Neural progenitor cell (in vitro differentiated cells): Measurements from ENCODE around the gene PXDN. TPM values are rescaled to one million over a fixed set of nuclear protein-coding genes. Genes with fewer than 3 reads are reported as not detected.

Source experiments
- DNase-seq: peaks from one replicate; pipeline ENCODE4 v3.0.0-alpha.2; 2016; ENCODE audit warnings: low spot score
- H2AFZ ChIP-seq: fragments of 200-600 bp; sonication (generic); replicated peaks from 2 replicates; pipeline ENCODE4 v1.6.1; 2016; ENCODE audit warnings: antibody characterized with exemption
- H3F3A ChIP-seq: fragments of 200-600 bp; sonication (generic); 2 replicates; pipeline ENCODE4 v1.6.1; 2016; ENCODE audit warnings: antibody characterized with exemption, low read depth
- H3K27ac ChIP-seq: fragments of 200-600 bp; sonication (generic); 2 replicates; pipeline ENCODE4 v1.5.1; 2016; ENCODE audit warnings: mild to moderate bottlenecking
- H3K27me3 ChIP-seq: fragments of 200-600 bp; sonication (generic); 2 replicates; pipeline ENCODE4 v1.6.1; 2016; ENCODE audit warnings: mild to moderate bottlenecking, moderate library complexity
- H3K36me3 ChIP-seq: fragments of 200-600 bp; sonication (generic); 2 replicates; pipeline ENCODE4 v1.5.1; 2016
- H3K4me1 ChIP-seq: fragments of 200-600 bp; sonication (generic); 2 replicates; pipeline ENCODE4 v1.6.1; 2016; ENCODE audit warnings: mixed run types
- H3K4me2 ChIP-seq: fragments of 200-600 bp; sonication (generic); 2 replicates; pipeline ENCODE4 v1.6.1; 2016
- H3K4me3 ChIP-seq: fragments of 200-600 bp; sonication (generic); 2 replicates; pipeline ENCODE4 v1.5.1; 2016
- H3K79me2 ChIP-seq: fragments of 200-600 bp; sonication (generic); 2 replicates; pipeline ENCODE4 v1.6.1; 2016; ENCODE audit warnings: low read depth
- H3K9ac ChIP-seq: fragments of 200-600 bp; sonication (generic); 2 replicates; pipeline ENCODE4 v1.6.1; 2016
- H3K9me3 ChIP-seq: fragments of 200-600 bp; sonication (generic); 2 replicates; pipeline ENCODE4 v1.5.1; 2016; ENCODE audit warnings: low read depth
- H4K20me1 ChIP-seq: fragments of 200-600 bp; sonication (generic); 2 replicates; pipeline ENCODE4 v1.6.1; 2016; ENCODE audit warnings: low read depth
- H3K27ac Mint-ChIP-seq: 3 replicates; pipeline ENCODE4 v1.8.0; 2021; ENCODE audit warnings: mixed read lengths
- H3K27me3 Mint-ChIP-seq: 2 replicates; pipeline ENCODE4 v1.8.0; 2022; ENCODE audit warnings: low read depth, mild to moderate bottlenecking, inconsistent platforms, moderate library complexity, mixed read lengths; ENCODE audit not compliant: insufficient read depth
- H3K36me3 Mint-ChIP-seq: 3 replicates; pipeline ENCODE4 v1.8.0; 2021; ENCODE audit warnings: mixed read lengths
- H3K4me1 Mint-ChIP-seq: 3 replicates; pipeline ENCODE4 v1.8.0; 2021; ENCODE audit warnings: mixed read lengths
- H3K4me3 Mint-ChIP-seq: 3 replicates; pipeline ENCODE4 v1.8.0; 2021; ENCODE audit warnings: mild to moderate bottlenecking, moderate library complexity, mixed read lengths
- H3K9me3 Mint-ChIP-seq: 3 replicates; pipeline ENCODE4 v1.8.0; 2020; ENCODE audit warnings: mixed read lengths
- CTCF ChIP-seq: fragments of 200-600 bp; sonication (generic); IDR thresholded peaks from 2 replicates; pipeline ENCODE4 v1.5.1; 2017; ENCODE audit warnings: antibody characterized with exemption, mild to moderate bottlenecking
- EZH2 ChIP-seq: fragments of 200-600 bp; sonication (generic); IDR thresholded peaks from 2 replicates; pipeline ENCODE4 v1.6.1; 2017; ENCODE audit warnings: antibody characterized with exemption, mild to moderate bottlenecking, moderate library complexity
- EZH2phosphoT487 ChIP-seq: fragments of 200-600 bp; sonication (generic); IDR thresholded peaks from 2 replicates; pipeline ENCODE4 v1.6.1; 2017; ENCODE audit warnings: antibody characterized with exemption
- total RNA-seq: library from RNA; depleted of rRNA; stranded (reverse); fragments of >200 nt; gene quantifications from 2 replicates; pipeline ENCODE4 v1.2.3, GENCODE V29; 2015; ENCODE audit warnings: low replicate concordance

PXDN gene
- total RNA-seq, 1 donor from 2014 or later, result 118 TPM

- H3K9ac ChIP-seq, result no peak overlapping the region
- peaks cover 9% of the 10 kb centered on the region for H3K4me1 Mint-ChIP-seq
- H3K36me3 Mint-ChIP-seq, result peaks cover 27% of the 10 kb centered on the region
- H3K36me3 ChIP-seq, result peaks cover under 1% of the 10 kb centered on the region
- H4K20me1 ChIP-seq, result no peaks in the 10 kb centered on the region
- H3K27me3 Mint-ChIP-seq, result peaks cover 4% of the 10 kb centered on the region
- no peaks in the 10 kb centered on the region for H3K27me3 ChIP-seq
- no peak overlapping the region for H2AFZ ChIP-seq
- peaks cover under 1% of the 10 kb centered on the region for H3F3A ChIP-seq
- no peaks in the 10 kb centered on the region for H3K79me2 ChIP-seq
- DNase-seq, result no peak
- H3K4me1 ChIP-seq, result peaks cover 6% of the 10 kb centered on the region
- no peak overlapping the region for H3K4me3 ChIP-seq
- H3K27ac Mint-ChIP-seq, result no peak overlapping the region
- no peak overlapping the region for H3K4me3 Mint-ChIP-seq
- no peaks in the 10 kb centered on the region for H3K9me3 Mint-ChIP-seq
- no peak overlapping the region for H3K27ac ChIP-seq
- H3K9me3 ChIP-seq, result no peaks in the 10 kb centered on the region
- TF ChIP-seq CTCF, result no peak
- no peak for TF ChIP-seq EZH2
- no peak for TF ChIP-seq EZH2phosphoT487
- H3K4me2 ChIP-seq, result no peak overlapping the region
These were observed 108.5 kb downstream of the PXDN start for GRCh38 chr2:1635823-1636222.

- TF ChIP-seq EZH2 (no peak), EZH2phosphoT487 (no peak), CTCF (no peak)
- H3K9ac ChIP-seq, result no peak overlapping the region
- H3K9me3 Mint-ChIP-seq, result no peaks in the 10 kb centered on the region
- H3K27ac ChIP-seq, result no peak overlapping the region
- peaks cover 4% of the 10 kb centered on the region for H3K27me3 Mint-ChIP-seq
- peaks cover 5% of the 10 kb centered on the region for H3K36me3 ChIP-seq
- H3K36me3 Mint-ChIP-seq, result peaks cover 35% of the 10 kb centered on the region
- no peaks in the 10 kb centered on the region for H3K79me2 ChIP-seq
- no peaks in the 10 kb centered on the region for H3K9me3 ChIP-seq
- no peaks in the 10 kb centered on the region for H3F3A ChIP-seq
- no peaks in the 10 kb centered on the region for H4K20me1 ChIP-seq
- H3K4me2 ChIP-seq, result no peak overlapping the region
- H3K4me1 ChIP-seq, result no peaks in the 10 kb centered on the region
- no peak for DNase-seq
- peaks cover 3% of the 10 kb centered on the region for H3K4me1 Mint-ChIP-seq
- H3K4me3 Mint-ChIP-seq, result no peak overlapping the region
- H3K27me3 ChIP-seq, result no peaks in the 10 kb centered on the region
- H3K27ac Mint-ChIP-seq, result no peak overlapping the region
- no peak overlapping the region for H2AFZ ChIP-seq
- no peak overlapping the region for H3K4me3 ChIP-seq
These were observed 109.5 kb downstream of the PXDN start for GRCh38 chr2:1634681-1635341.

- H3K36me3 ChIP-seq, result peaks cover 5% of the 10 kb centered on the region
- no peak overlapping the region for H3K4me3 ChIP-seq
- Mint-ChIP-seq H3K27ac (no peak overlapping the region), H3K9me3 (peaks cover under 1% of the 10 kb centered on the region), H3K4me1 (peaks cover 3% of the 10 kb centered on the region), H3K36me3 (peaks cover 39% of the 10 kb centered on the region), H3K4me3 (no peak overlapping the region), H3K27me3 (peaks cover 4% of the 10 kb centered on the region)
- H3K27ac ChIP-seq, result no peak overlapping the region
- H3K27me3 ChIP-seq, result no peaks in the 10 kb centered on the region
- H3F3A ChIP-seq, result no peaks in the 10 kb centered on the region
- no peaks in the 10 kb centered on the region for H4K20me1 ChIP-seq
- no peak overlapping the region for H2AFZ ChIP-seq
- H3K4me2 ChIP-seq, result no peak overlapping the region
- H3K9ac ChIP-seq, result no peak overlapping the region
- H3K79me2 ChIP-seq, result no peaks in the 10 kb centered on the region
- no peaks in the 10 kb centered on the region for H3K9me3 ChIP-seq
- TF ChIP-seq EZH2phosphoT487 (no peak), CTCF (no peak), EZH2 (no peak)
- H3K4me1 ChIP-seq, result no peaks in the 10 kb centered on the region
- DNase-seq, result no peak
These were observed 110.3 kb downstream of the PXDN start for GRCh38 chr2:1633936-1634587.
